Hepatic stellate cell (primary cell): ENCODE data around the gene PKD1L1.
"Not testable (repeated sequence)": the region's sequence is repeated elsewhere in the genome, so short reads cannot be mapped to it uniquely, and the experiment has no call there.

Experiments used
- DNase-seq: peaks from one replicate; pipeline ENCODE4 v3.0.0; 2011; ENCODE audit warnings: low spot score

PKD1L1 gene

GRCh38 chr7:47815867-47816266 lies 132.4 kb downstream of the PKD1L1 start:
- DNase-seq = no peak

GRCh38 chr7:47814905-47815613 lies 133.2 kb downstream of the PKD1L1 start:
- DNase-seq = no peak

GRCh38 chr7:47813620-47814260 lies 134.5 kb downstream of the PKD1L1 start:
- DNase-seq = no peak

GRCh38 chr7:47812429-47813136 lies 135.7 kb downstream of the PKD1L1 start:
- no peak for DNase-seq

GRCh38 chr7:47811632-47812380 lies 136.5 kb downstream of the PKD1L1 start:
- DNase-seq = no peak

- no peak for DNase-seq
Observed at GRCh38 chr7:47809387-47809786, 138.9 kb downstream of the PKD1L1 start.

- DNase-seq = no peak
Observed at GRCh38 chr7:47808321-47808720, 139.9 kb downstream of the PKD1L1 start.

- no peak for DNase-seq
Observed at GRCh38 chr7:47807756-47808155, 140.5 kb downstream of the PKD1L1 start.

- DNase-seq = no peak
Observed at GRCh38 chr7:47807126-47807525, 141.1 kb downstream of the PKD1L1 start.

- DNase-seq = no peak
Observed at GRCh38 chr7:47806701-47807103, 141.6 kb downstream of the PKD1L1 start.

- no peak for DNase-seq
Observed at GRCh38 chr7:47804767-47805545, 143.3 kb downstream of the PKD1L1 start.

GRCh38 chr7:47803846-47804245 lies 144.4 kb downstream of the PKD1L1 start:
- DNase-seq = no peak

GRCh38 chr7:47803025-47803424 lies 145.2 kb downstream of the PKD1L1 start:
- DNase-seq = no peak

- no peak for DNase-seq
Observed at GRCh38 chr7:47801423-47801822, 146.8 kb downstream of the PKD1L1 start.

- DNase-seq = no peak
Observed at GRCh38 chr7:47799524-47799923, 148.7 kb downstream of the PKD1L1 start.

GRCh38 chr7:47796347-47796746 lies 151.9 kb downstream of the PKD1L1 start:
- no peak for DNase-seq

- DNase-seq = peak; percentile 71
Observed at GRCh38 chr7:47795631-47796030, 152.6 kb downstream of the PKD1L1 start.

- not testable (repeated sequence) for DNase-seq
Observed at GRCh38 chr7:47795126-47795525, 153.1 kb downstream of the PKD1L1 start.

- DNase-seq = no peak
Observed at GRCh38 chr7:47794016-47794415, 154.2 kb downstream of the PKD1L1 start.

- not testable (repeated sequence) for DNase-seq
Observed at GRCh38 chr7:47793186-47793585, 155.1 kb downstream of the PKD1L1 start.

GRCh38 chr7:47792521-47793121 lies 155.6 kb downstream of the PKD1L1 start:
- no peak for DNase-seq
